ENCODE measurements around the gene IRX4. TPM values are rescaled to one million over a fixed set of nuclear protein-coding genes. Genes with fewer than 3 reads are reported as not detected.

Gene IRX4
- total and polyA plus RNA-seq, 2 experiments from 2014 or later: 0.82 to 1.7 TPM

GRCh38 chr5:1919750-1920149 lies 37.0 kb upstream of the IRX4 start:
- Histone ChIP-seq H3K9me2 (ENCODE audit: insufficient read depth) (no peaks in the 10 kb centered on the region), H3F3A (replicated peaks; ENCODE audit: low read depth) (no peaks in the 10 kb centered on the region), H4K20me1 (replicated peaks; ENCODE audit: insufficient read depth) (no peaks in the 10 kb centered on the region), H3K27me3 (ENCODE audit: insufficient read depth) (no peaks in the 10 kb centered on the region), H3K27ac (ENCODE audit: low read depth) (no peak overlapping the region), H3K4me1 (ENCODE audit: insufficient read depth) (no peaks in the 10 kb centered on the region), H2AFZ (no peak overlapping the region), H3K79me2 (replicated peaks; ENCODE audit: insufficient read depth) (no peaks in the 10 kb centered on the region), H3K36me3 (ENCODE audit: insufficient read depth) (no peaks in the 10 kb centered on the region), H3K4me3 (no peak overlapping the region), H3K4me2 (no peak overlapping the region)
- H3K9me3 Mint-ChIP-seq: no peaks in the 10 kb centered on the region; the same call in 1 of the 3 replicates
- no peaks in the 10 kb centered on the region for H3K36me3 Mint-ChIP-seq (ENCODE audit: low read depth)
- peaks cover 3% of the 10 kb centered on the region; the same call in 1 of the 3 replicates for H3K4me1 Mint-ChIP-seq
- DNase-seq (ENCODE audit: low spot score) (no peak), ATAC-seq (no peak)
- H3K4me3 Mint-ChIP-seq: no peak overlapping the region
- TF ChIP-seq, protein P1, sequence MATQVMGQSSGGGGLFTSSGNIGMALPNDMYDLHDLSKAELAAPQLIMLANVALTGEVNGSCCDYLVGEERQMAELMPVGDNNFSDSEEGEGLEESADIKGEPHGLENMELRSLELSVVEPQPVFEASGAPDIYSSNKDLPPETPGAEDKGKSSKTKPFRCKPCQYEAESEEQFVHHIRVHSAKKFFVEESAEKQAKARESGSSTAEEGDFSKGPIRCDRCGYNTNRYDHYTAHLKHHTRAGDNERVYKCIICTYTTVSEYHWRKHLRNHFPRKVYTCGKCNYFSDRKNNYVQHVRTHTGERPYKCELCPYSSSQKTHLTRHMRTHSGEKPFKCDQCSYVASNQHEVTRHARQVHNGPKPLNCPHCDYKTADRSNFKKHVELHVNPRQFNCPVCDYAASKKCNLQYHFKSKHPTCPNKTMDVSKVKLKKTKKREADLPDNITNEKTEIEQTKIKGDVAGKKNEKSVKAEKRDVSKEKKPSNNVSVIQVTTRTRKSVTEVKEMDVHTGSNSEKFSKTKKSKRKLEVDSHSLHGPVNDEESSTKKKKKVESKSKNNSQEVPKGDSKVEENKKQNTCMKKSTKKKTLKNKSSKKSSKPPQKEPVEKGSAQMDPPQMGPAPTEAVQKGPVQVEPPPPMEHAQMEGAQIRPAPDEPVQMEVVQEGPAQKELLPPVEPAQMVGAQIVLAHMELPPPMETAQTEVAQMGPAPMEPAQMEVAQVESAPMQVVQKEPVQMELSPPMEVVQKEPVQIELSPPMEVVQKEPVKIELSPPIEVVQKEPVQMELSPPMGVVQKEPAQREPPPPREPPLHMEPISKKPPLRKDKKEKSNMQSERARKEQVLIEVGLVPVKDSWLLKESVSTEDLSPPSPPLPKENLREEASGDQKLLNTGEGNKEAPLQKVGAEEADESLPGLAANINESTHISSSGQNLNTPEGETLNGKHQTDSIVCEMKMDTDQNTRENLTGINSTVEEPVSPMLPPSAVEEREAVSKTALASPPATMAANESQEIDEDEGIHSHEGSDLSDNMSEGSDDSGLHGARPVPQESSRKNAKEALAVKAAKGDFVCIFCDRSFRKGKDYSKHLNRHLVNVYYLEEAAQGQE (IDR thresholded peaks at IDR 0.05; ENCODE audit: unreplicated experiment): no peak
- TF ChIP-seq, protein P2, sequence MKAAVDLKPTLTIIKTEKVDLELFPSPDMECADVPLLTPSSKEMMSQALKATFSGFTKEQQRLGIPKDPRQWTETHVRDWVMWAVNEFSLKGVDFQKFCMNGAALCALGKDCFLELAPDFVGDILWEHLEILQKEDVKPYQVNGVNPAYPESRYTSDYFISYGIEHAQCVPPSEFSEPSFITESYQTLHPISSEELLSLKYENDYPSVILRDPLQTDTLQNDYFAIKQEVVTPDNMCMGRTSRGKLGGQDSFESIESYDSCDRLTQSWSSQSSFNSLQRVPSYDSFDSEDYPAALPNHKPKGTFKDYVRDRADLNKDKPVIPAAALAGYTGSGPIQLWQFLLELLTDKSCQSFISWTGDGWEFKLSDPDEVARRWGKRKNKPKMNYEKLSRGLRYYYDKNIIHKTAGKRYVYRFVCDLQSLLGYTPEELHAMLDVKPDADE (IDR thresholded peaks at IDR 0.05): no peak
- TF ChIP-seq ZNF114 (CRISPR knock-in tag; IDR thresholded peaks at IDR 0.05) (no peak), STAT1 (IDR thresholded peaks at IDR 0.05; ENCODE audit: unreplicated experiment) (no peak), EZH2 (IDR thresholded peaks at IDR 0.05; ENCODE audit: low read depth, unreplicated experiment) (no peak), JUNB (IDR thresholded peaks at IDR 0.05; ENCODE audit: unreplicated experiment) (no peak), ZNF331 (CRISPR knock-in tag; IDR thresholded peaks at IDR 0.05; ENCODE audit: low read depth) (no peak), POLR2AphosphoS5 (IDR thresholded peaks at IDR 0.05; ENCODE audit: low read depth) (no peak), NANOG (IDR thresholded peaks at IDR 0.05; ENCODE audit: borderline replicate concordance) (no peak), CREB1 (CRISPR knock-in tag; IDR thresholded peaks at IDR 0.05; ENCODE audit: low read depth) (no peak)
- TF ChIP-seq, protein P3, sequence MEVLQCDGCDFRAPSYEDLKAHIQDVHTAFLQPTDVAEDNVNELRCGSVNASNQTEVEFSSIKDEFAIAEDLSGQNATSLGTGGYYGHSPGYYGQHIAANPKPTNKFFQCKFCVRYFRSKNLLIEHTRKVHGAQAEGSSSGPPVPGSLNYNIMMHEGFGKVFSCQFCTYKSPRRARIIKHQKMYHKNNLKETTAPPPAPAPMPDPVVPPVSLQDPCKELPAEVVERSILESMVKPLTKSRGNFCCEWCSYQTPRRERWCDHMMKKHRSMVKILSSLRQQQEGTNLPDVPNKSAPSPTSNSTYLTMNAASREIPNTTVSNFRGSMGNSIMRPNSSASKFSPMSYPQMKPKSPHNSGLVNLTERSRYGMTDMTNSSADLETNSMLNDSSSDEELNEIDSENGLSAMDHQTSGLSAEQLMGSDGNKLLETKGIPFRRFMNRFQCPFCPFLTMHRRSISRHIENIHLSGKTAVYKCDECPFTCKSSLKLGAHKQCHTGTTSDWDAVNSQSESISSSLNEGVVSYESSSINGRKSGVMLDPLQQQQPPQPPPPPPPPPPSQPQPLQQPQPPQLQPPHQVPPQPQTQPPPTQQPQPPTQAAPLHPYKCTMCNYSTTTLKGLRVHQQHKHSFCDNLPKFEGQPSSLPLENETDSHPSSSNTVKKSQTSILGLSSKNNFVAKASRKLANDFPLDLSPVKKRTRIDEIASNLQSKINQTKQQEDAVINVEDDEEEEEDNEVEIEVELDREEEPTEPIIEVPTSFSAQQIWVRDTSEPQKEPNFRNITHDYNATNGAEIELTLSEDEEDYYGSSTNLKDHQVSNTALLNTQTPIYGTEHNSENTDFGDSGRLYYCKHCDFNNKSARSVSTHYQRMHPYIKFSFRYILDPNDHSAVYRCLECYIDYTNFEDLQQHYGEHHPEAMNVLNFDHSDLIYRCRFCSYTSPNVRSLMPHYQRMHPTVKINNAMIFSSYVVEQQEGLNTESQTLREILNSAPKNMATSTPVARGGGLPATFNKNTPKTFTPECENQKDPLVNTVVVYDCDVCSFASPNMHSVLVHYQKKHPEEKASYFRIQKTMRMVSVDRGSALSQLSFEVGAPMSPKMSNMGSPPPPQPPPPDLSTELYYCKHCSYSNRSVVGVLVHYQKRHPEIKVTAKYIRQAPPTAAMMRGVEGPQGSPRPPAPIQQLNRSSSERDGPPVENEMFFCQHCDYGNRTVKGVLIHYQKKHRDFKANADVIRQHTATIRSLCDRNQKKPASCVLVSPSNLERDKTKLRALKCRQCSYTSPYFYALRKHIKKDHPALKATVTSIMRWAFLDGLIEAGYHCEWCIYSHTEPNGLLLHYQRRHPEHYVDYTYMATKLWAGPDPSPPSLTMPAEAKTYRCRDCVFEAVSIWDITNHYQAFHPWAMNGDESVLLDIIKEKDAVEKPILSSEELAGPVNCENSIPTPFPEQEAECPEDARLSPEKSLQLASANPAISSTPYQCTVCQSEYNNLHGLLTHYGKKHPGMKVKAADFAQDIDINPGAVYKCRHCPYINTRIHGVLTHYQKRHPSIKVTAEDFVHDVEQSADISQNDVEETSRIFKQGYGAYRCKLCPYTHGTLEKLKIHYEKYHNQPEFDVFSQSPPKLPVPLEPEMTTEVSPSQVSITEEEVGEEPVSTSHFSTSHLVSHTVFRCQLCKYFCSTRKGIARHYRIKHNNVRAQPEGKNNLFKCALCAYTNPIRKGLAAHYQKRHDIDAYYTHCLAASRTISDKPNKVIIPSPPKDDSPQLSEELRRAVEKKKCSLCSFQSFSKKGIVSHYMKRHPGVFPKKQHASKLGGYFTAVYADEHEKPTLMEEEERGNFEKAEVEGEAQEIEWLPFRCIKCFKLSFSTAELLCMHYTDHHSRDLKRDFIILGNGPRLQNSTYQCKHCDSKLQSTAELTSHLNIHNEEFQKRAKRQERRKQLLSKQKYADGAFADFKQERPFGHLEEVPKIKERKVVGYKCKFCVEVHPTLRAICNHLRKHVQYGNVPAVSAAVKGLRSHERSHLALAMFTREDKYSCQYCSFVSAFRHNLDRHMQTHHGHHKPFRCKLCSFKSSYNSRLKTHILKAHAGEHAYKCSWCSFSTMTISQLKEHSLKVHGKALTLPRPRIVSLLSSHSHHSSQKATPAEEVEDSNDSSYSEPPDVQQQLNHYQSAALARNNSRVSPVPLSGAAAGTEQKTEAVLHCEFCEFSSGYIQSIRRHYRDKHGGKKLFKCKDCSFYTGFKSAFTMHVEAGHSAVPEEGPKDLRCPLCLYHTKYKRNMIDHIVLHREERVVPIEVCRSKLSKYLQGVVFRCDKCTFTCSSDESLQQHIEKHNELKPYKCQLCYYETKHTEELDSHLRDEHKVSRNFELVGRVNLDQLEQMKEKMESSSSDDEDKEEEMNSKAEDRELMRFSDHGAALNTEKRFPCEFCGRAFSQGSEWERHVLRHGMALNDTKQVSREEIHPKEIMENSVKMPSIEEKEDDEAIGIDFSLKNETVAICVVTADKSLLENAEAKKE (CRISPR knock-in tag; IDR thresholded peaks at IDR 0.05): no peak
- no peak overlapping the region for H3K27ac Mint-ChIP-seq
- H3K27me3 Mint-ChIP-seq (ENCODE audit: insufficient read depth, low read depth, poor library complexity): peaks cover 7% of the 10 kb centered on the region

All from GM23338 (cell line).